GM18867 (cell line): ENCODE measurements around the gene ASPA.
"Not testable (repeated sequence)": the region's sequence is repeated elsewhere in the genome, so short reads cannot be mapped to it uniquely, and the experiment has no call there.

ENCODE experiments used
- ATAC-seq: cut with Tn5 transposase; IDR thresholded peaks from one replicate; pipeline ENCODE4 v1.9.1; 2021; ENCODE audit warnings: mild to moderate bottlenecking, moderate library complexity; ENCODE audit not compliant: unreplicated experiment

Gene ASPA

GRCh38 chr17:3507071-3507470 lies 31.3 kb downstream of the ASPA start:
- no peak for ATAC-seq

- no peak for ATAC-seq
Observed at GRCh38 chr17:3507869-3508268, 32.1 kb downstream of the ASPA start.

GRCh38 chr17:3510090-3510489 lies 34.3 kb downstream of the ASPA start:
- no peak for ATAC-seq

- no peak for ATAC-seq
Observed at GRCh38 chr17:3511852-3512504, 36.2 kb downstream of the ASPA start.

- ATAC-seq = no peak
Observed at GRCh38 chr17:3512505-3513171, 36.8 kb downstream of the ASPA start.

GRCh38 chr17:3513305-3514035 lies 37.7 kb downstream of the ASPA start:
- ATAC-seq = no peak

GRCh38 chr17:3514167-3514566 lies 38.4 kb downstream of the ASPA start:
- not testable (repeated sequence) for ATAC-seq

- no peak for ATAC-seq
Observed at GRCh38 chr17:3514873-3515272, 39.1 kb downstream of the ASPA start.

- not testable (repeated sequence) for ATAC-seq
Observed at GRCh38 chr17:3519472-3519871, 43.7 kb downstream of the ASPA start.

GRCh38 chr17:3524024-3524423 lies 48.2 kb downstream of the ASPA start:
- ATAC-seq = no peak

GRCh38 chr17:3526491-3526890 lies 50.7 kb downstream of the ASPA start:
- no peak for ATAC-seq

- no peak for ATAC-seq
Observed at GRCh38 chr17:3526971-3527370, 51.2 kb downstream of the ASPA start.

- ATAC-seq = no peak
Observed at GRCh38 chr17:3527468-3527867, 51.7 kb downstream of the ASPA start.

- no peak for ATAC-seq
Observed at GRCh38 chr17:3527896-3528295, 52.1 kb downstream of the ASPA start.

- no peak for ATAC-seq
Observed at GRCh38 chr17:3528403-3528851, 52.6 kb downstream of the ASPA start.

- no peak for ATAC-seq
Observed at GRCh38 chr17:3528880-3529511, 53.2 kb downstream of the ASPA start.

- no peak for ATAC-seq
Observed at GRCh38 chr17:3529817-3530741, 54.3 kb downstream of the ASPA start.

GRCh38 chr17:3531266-3532101 lies 55.7 kb downstream of the ASPA start:
- ATAC-seq = no peak

GRCh38 chr17:3532106-3532858 lies 56.5 kb downstream of the ASPA start:
- ATAC-seq = no peak
